ENCODE data around the gene EMX2.

DNA sequence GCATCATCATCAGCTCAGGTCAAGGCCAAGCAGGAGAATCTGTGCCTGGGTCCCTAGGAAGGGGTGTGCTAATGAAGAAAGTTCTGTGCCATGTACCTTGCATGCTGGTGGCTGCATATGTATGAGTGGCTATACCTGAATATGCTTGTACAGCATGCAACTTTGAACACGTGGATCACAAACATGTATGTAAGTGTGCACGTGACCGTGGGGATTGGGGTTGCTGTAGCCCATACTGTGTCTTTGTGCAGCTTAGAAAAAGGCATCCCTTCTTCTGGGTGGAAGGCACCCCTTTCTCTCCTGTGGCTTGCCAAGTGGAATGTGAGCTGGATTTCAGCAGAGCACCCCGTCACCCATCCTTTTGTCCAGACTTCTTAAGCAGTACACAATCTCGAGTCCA lies 13.8 kb downstream of the EMX2 start:
- TF ChIP-seq, protein P1, sequence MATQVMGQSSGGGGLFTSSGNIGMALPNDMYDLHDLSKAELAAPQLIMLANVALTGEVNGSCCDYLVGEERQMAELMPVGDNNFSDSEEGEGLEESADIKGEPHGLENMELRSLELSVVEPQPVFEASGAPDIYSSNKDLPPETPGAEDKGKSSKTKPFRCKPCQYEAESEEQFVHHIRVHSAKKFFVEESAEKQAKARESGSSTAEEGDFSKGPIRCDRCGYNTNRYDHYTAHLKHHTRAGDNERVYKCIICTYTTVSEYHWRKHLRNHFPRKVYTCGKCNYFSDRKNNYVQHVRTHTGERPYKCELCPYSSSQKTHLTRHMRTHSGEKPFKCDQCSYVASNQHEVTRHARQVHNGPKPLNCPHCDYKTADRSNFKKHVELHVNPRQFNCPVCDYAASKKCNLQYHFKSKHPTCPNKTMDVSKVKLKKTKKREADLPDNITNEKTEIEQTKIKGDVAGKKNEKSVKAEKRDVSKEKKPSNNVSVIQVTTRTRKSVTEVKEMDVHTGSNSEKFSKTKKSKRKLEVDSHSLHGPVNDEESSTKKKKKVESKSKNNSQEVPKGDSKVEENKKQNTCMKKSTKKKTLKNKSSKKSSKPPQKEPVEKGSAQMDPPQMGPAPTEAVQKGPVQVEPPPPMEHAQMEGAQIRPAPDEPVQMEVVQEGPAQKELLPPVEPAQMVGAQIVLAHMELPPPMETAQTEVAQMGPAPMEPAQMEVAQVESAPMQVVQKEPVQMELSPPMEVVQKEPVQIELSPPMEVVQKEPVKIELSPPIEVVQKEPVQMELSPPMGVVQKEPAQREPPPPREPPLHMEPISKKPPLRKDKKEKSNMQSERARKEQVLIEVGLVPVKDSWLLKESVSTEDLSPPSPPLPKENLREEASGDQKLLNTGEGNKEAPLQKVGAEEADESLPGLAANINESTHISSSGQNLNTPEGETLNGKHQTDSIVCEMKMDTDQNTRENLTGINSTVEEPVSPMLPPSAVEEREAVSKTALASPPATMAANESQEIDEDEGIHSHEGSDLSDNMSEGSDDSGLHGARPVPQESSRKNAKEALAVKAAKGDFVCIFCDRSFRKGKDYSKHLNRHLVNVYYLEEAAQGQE (IDR thresholded peaks at IDR 0.05; ENCODE audit: unreplicated experiment) = no peak
- TF ChIP-seq, protein P2, sequence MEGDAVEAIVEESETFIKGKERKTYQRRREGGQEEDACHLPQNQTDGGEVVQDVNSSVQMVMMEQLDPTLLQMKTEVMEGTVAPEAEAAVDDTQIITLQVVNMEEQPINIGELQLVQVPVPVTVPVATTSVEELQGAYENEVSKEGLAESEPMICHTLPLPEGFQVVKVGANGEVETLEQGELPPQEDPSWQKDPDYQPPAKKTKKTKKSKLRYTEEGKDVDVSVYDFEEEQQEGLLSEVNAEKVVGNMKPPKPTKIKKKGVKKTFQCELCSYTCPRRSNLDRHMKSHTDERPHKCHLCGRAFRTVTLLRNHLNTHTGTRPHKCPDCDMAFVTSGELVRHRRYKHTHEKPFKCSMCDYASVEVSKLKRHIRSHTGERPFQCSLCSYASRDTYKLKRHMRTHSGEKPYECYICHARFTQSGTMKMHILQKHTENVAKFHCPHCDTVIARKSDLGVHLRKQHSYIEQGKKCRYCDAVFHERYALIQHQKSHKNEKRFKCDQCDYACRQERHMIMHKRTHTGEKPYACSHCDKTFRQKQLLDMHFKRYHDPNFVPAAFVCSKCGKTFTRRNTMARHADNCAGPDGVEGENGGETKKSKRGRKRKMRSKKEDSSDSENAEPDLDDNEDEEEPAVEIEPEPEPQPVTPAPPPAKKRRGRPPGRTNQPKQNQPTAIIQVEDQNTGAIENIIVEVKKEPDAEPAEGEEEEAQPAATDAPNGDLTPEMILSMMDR (conservative IDR thresholded peaks at IDR 0.05; ENCODE audit: low read depth in 2 of 2) = no peak
- TF ChIP-seq JUNB (IDR thresholded peaks at IDR 0.05; ENCODE audit: unreplicated experiment) (no peak), POLR2AphosphoS5 (IDR thresholded peaks at IDR 0.05; ENCODE audit: low read depth) (no peak), EZH2phosphoT487 (IDR thresholded peaks at IDR 0.05; ENCODE audit: unreplicated experiment) (no peak), EZH2 (IDR thresholded peaks at IDR 0.05; ENCODE audit: low read depth, unreplicated experiment) (no peak), ZNF114 (CRISPR knock-in tag; IDR thresholded peaks at IDR 0.05) (no peak), STAT1 (IDR thresholded peaks at IDR 0.05; ENCODE audit: unreplicated experiment) (no peak), CREB1 (CRISPR knock-in tag; IDR thresholded peaks at IDR 0.05; ENCODE audit: low read depth) (no peak)
- TF ChIP-seq, protein P3, sequence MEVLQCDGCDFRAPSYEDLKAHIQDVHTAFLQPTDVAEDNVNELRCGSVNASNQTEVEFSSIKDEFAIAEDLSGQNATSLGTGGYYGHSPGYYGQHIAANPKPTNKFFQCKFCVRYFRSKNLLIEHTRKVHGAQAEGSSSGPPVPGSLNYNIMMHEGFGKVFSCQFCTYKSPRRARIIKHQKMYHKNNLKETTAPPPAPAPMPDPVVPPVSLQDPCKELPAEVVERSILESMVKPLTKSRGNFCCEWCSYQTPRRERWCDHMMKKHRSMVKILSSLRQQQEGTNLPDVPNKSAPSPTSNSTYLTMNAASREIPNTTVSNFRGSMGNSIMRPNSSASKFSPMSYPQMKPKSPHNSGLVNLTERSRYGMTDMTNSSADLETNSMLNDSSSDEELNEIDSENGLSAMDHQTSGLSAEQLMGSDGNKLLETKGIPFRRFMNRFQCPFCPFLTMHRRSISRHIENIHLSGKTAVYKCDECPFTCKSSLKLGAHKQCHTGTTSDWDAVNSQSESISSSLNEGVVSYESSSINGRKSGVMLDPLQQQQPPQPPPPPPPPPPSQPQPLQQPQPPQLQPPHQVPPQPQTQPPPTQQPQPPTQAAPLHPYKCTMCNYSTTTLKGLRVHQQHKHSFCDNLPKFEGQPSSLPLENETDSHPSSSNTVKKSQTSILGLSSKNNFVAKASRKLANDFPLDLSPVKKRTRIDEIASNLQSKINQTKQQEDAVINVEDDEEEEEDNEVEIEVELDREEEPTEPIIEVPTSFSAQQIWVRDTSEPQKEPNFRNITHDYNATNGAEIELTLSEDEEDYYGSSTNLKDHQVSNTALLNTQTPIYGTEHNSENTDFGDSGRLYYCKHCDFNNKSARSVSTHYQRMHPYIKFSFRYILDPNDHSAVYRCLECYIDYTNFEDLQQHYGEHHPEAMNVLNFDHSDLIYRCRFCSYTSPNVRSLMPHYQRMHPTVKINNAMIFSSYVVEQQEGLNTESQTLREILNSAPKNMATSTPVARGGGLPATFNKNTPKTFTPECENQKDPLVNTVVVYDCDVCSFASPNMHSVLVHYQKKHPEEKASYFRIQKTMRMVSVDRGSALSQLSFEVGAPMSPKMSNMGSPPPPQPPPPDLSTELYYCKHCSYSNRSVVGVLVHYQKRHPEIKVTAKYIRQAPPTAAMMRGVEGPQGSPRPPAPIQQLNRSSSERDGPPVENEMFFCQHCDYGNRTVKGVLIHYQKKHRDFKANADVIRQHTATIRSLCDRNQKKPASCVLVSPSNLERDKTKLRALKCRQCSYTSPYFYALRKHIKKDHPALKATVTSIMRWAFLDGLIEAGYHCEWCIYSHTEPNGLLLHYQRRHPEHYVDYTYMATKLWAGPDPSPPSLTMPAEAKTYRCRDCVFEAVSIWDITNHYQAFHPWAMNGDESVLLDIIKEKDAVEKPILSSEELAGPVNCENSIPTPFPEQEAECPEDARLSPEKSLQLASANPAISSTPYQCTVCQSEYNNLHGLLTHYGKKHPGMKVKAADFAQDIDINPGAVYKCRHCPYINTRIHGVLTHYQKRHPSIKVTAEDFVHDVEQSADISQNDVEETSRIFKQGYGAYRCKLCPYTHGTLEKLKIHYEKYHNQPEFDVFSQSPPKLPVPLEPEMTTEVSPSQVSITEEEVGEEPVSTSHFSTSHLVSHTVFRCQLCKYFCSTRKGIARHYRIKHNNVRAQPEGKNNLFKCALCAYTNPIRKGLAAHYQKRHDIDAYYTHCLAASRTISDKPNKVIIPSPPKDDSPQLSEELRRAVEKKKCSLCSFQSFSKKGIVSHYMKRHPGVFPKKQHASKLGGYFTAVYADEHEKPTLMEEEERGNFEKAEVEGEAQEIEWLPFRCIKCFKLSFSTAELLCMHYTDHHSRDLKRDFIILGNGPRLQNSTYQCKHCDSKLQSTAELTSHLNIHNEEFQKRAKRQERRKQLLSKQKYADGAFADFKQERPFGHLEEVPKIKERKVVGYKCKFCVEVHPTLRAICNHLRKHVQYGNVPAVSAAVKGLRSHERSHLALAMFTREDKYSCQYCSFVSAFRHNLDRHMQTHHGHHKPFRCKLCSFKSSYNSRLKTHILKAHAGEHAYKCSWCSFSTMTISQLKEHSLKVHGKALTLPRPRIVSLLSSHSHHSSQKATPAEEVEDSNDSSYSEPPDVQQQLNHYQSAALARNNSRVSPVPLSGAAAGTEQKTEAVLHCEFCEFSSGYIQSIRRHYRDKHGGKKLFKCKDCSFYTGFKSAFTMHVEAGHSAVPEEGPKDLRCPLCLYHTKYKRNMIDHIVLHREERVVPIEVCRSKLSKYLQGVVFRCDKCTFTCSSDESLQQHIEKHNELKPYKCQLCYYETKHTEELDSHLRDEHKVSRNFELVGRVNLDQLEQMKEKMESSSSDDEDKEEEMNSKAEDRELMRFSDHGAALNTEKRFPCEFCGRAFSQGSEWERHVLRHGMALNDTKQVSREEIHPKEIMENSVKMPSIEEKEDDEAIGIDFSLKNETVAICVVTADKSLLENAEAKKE (CRISPR knock-in tag; IDR thresholded peaks at IDR 0.05) = no peak
